HEK293T (cell line): ENCODE data around the gene PPP1R37.

Source experiments
- CTCF ChIA-PET: fragments of 350-600 bp; formaldehyde crosslinking; extraction: SDS; loops from one replicate; lab custom pipeline; 2021; ENCODE audit warnings: antibody characterized with exemption, inconsistent platforms; lab: Yijun Ruan, JAX
- POLR2A ChIA-PET: fragments of 350-600 bp; formaldehyde crosslinking; extraction: SDS; loops from one replicate; lab custom pipeline; 2020; ENCODE audit warnings: antibody characterized with exemption, inconsistent platforms; lab: Yijun Ruan, JAX
- DNase-seq: peaks from one replicate; pipeline ENCODE4 v3.0.0; 2012; ENCODE audit warnings: mixed read lengths; ENCODE audit errors: extremely low spot score
- ARNT ChIP-seq: fragments of 450-650 bp; IDR thresholded peaks from 2 replicates; pipeline ENCODE4 v1.6.1; 2017; ENCODE audit warnings: mild to moderate bottlenecking
- BHLHE40 ChIP-seq: fragments of 450-650 bp; IDR thresholded peaks from 2 replicates; pipeline ENCODE4 v1.6.1; 2016; ENCODE audit warnings: mild to moderate bottlenecking, moderate library complexity, borderline replicate concordance
- CTBP1 ChIP-seq: fragments of 450-650 bp; IDR thresholded peaks from 2 replicates; pipeline ENCODE4 v1.6.1; 2016; ENCODE audit warnings: borderline replicate concordance
- ELF4 ChIP-seq: fragments of 450-650 bp; IDR thresholded peaks from 2 replicates; pipeline ENCODE4 v1.6.1; 2017; ENCODE audit warnings: antibody characterized with exemption
- FOXA1 ChIP-seq: fragments of 450-650 bp; IDR thresholded peaks from 2 replicates; pipeline ENCODE4 v1.6.1; 2016; ENCODE audit warnings: mild to moderate bottlenecking
- FOXK2 ChIP-seq: fragments of 450-650 bp; IDR thresholded peaks from 2 replicates; pipeline ENCODE4 v1.6.1; 2016; ENCODE audit warnings: mild to moderate bottlenecking
- FOXM1 ChIP-seq: fragments of 450-650 bp; IDR thresholded peaks from 2 replicates; pipeline ENCODE4 v1.6.1; 2017; ENCODE audit warnings: mild to moderate bottlenecking, borderline replicate concordance
- HDGF ChIP-seq: fragments of 450-650 bp; IDR thresholded peaks from 2 replicates; pipeline ENCODE4 v1.6.1; 2017; ENCODE audit warnings: antibody characterized with exemption, borderline replicate concordance
- L3MBTL2 ChIP-seq: fragments of 450-650 bp; conservative IDR thresholded peaks from 2 replicates; pipeline ENCODE4 v1.6.1; 2016; ENCODE audit warnings: mild to moderate bottlenecking
- LEF1 ChIP-seq: fragments of 450-650 bp; IDR thresholded peaks from 2 replicates; pipeline ENCODE4 v1.6.1; 2017; ENCODE audit warnings: mild to moderate bottlenecking, borderline replicate concordance
- NFRKB ChIP-seq: fragments of 450-650 bp; IDR thresholded peaks from 2 replicates; pipeline ENCODE4 v1.6.1; 2016; ENCODE audit warnings: mild to moderate bottlenecking, moderate library complexity
- SP1 ChIP-seq: fragments of 450-650 bp; IDR thresholded peaks from 2 replicates; pipeline ENCODE4 v1.6.1; 2017
- SUZ12 ChIP-seq: fragments of 450-650 bp; IDR thresholded peaks from 2 replicates; pipeline ENCODE4 v1.6.1; 2016; ENCODE audit warnings: mild to moderate bottlenecking
- TARDBP ChIP-seq: fragments of 450-650 bp; IDR thresholded peaks from 2 replicates; pipeline ENCODE4 v1.6.1; 2016
- ZNF384 ChIP-seq: fragments of 450-650 bp; IDR thresholded peaks from 2 replicates; pipeline ENCODE4 v1.6.1; 2016
- TF ChIP-seq, protein P1 (sequence below): fragments of 450-650 bp; IDR thresholded peaks from 2 replicates; pipeline ENCODE4 v1.6.1; 2016

Gene PPP1R37

DNA sequence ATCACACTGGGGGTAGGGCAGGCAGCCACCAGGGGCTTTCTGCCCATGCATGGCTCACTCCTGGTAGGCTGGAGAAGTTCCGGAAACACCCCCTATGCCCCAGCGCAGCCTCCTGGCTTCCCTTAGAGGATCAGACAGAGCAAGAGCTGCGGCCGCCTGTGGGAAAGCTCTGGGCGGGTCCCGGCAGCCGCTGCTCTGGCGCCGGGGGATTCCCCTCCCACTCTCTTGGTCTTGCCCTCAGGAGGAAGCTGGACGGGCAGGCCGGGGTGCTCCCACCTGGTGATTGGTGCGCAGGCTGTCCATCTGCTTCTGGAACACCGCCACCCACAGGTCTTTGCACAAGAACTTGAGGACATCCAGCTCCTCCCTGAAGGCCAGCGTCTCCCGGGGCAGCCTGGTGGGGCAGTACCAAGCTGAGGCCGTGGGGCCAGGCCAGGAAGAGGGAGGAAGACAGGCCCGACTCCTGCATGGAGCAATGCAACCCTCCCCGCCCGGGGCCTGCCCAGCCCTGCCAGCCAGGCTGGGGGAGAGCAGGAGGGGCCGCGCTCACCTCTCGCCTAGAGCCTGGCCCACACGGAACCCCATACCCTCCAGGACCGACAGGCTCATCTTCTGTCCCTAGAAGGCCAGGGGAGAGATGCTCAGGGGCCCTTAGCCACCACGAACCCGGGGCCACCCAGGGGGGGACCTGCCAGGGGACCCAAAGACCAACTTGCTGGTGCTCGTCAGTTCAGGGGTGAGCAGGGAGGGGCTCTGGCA is 71.8 kb downstream of the PPP1R37 start:
- no peak for DNase-seq
- ChIA-PET CTCF (interaction anchor here (0.6 kb wide), 1 partner anchor 96 kb away, joined by 3 read pairs; no protein-coding TSS in a partner anchor), POLR2A (interaction anchor here (1.7 kb wide), 1 partner anchor 15 kb away, joined by 8 read pairs; the partner anchor contains the start of gene BLOC1S3)
- TF ChIP-seq BHLHE40, result no peak
- TF ChIP-seq, protein P1, sequence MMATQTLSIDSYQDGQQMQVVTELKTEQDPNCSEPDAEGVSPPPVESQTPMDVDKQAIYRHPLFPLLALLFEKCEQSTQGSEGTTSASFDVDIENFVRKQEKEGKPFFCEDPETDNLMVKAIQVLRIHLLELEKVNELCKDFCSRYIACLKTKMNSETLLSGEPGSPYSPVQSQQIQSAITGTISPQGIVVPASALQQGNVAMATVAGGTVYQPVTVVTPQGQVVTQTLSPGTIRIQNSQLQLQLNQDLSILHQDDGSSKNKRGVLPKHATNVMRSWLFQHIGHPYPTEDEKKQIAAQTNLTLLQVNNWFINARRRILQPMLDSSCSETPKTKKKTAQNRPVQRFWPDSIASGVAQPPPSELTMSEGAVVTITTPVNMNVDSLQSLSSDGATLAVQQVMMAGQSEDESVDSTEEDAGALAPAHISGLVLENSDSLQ, result peak; percentile 22; the same call in 1 of the 2 replicates

DNA sequence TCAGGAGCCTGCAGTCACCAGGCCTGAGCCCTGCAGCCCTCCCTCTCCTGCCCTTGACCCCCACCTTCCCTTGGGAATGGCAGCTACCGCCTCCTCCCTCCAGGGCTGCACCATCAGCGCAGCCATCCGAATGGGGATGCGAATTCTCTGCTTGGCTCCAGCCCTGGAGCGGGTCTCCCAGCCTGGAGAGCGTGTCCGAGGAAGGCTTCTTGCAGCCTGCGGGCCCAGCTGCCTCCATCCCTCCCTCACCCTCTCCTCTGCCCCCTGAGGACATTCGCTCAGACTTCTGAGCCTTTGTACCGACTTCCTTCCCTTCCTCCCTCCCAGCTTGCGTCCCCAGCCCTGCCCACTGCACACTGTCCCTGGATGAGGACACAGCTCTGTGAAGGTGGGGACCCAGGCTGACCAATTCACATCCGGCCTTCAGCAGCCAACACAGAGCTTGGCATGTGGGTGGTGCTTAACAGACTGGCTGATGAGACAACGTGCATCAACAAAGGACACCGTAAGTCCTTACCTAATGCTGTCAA is 73.8 kb downstream of the PPP1R37 start:
- POLR2A ChIA-PET, result interaction anchor here (2.2 kb wide), 1 partner anchor 11 kb away, joined by 8 read pairs; the partner anchor contains the start of genes BLOC1S3 and TRAPPC6A
- no peak for DNase-seq
- TF ChIP-seq, protein P1, result no peak
- no peak for TF ChIP-seq FOXA1
- TF ChIP-seq FOXK2, result no peak
- TF ChIP-seq CTBP1, result no peak
- no peak for TF ChIP-seq FOXM1
- TF ChIP-seq BHLHE40, result no peak
- TF ChIP-seq SUZ12, result no peak
- CTCF ChIA-PET, result no interaction called here

DNA sequence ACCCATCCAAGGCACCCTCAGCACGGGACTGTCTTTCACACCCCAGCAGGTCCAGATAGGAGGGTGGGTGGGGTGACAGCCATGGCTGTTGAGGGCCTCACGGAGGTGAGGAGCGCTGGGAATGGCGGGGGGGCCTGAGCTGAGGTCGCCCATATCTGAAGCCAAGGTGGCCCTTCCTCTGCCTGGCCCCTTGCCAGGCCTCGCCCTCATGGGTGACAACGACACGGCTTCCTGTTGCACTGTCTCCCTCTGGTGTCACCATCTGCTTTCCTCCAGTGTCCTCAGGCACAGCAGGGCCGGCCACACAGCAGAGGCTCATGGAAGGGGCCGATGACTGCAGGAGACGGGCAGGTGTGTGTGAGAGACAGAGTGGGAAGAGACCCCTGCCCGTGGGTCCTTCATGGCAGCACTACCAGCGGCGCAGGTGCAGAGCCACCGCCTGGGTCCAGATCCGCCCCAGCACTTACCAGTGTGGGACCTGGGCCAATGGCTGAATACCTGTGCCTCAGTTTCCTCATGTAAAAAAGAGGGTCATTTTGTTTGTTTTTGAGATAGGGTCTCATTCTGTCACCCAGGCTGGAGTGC is 75.9 kb downstream of the PPP1R37 start:
- ChIA-PET CTCF (no interaction called here), POLR2A (no interaction called here)
- no peak for DNase-seq
- TF ChIP-seq NFRKB (no peak), FOXM1 (no peak), ELF4 (no peak), SUZ12 (no peak), ZNF384 (no peak), FOXK2 (no peak), CTBP1 (no peak), FOXA1 (no peak), LEF1 (no peak), SP1 (no peak), ARNT (no peak), BHLHE40 (no peak), HDGF (no peak), TARDBP (no peak), L3MBTL2 (no peak)
- TF ChIP-seq, protein P1, result no peak

DNA sequence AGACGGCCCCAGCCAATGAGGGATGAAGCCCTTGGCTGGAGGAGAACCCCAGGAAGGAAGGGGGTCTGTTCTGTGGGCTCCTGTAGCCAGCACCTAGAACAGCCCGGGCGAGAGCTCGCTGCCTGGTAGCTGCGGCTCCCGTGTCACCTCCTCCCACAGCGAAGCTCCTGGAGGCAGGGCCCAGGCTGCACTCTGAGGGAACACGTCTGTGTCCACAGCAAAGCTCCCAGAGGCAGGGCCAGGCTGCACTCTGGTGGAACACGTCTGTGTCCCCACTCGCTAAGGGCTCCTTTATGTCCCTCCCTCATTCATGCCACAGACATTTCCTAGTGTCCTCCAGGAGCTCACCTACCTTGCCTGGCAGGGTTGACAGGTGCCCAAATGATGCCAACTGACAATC is 76.6 kb downstream of the PPP1R37 start:
- CTCF ChIA-PET, result no interaction called here
- POLR2A ChIA-PET, result no interaction called here
- TF ChIP-seq L3MBTL2, result no peak
- no peak for TF ChIP-seq ARNT
- no peak for DNase-seq

DNA sequence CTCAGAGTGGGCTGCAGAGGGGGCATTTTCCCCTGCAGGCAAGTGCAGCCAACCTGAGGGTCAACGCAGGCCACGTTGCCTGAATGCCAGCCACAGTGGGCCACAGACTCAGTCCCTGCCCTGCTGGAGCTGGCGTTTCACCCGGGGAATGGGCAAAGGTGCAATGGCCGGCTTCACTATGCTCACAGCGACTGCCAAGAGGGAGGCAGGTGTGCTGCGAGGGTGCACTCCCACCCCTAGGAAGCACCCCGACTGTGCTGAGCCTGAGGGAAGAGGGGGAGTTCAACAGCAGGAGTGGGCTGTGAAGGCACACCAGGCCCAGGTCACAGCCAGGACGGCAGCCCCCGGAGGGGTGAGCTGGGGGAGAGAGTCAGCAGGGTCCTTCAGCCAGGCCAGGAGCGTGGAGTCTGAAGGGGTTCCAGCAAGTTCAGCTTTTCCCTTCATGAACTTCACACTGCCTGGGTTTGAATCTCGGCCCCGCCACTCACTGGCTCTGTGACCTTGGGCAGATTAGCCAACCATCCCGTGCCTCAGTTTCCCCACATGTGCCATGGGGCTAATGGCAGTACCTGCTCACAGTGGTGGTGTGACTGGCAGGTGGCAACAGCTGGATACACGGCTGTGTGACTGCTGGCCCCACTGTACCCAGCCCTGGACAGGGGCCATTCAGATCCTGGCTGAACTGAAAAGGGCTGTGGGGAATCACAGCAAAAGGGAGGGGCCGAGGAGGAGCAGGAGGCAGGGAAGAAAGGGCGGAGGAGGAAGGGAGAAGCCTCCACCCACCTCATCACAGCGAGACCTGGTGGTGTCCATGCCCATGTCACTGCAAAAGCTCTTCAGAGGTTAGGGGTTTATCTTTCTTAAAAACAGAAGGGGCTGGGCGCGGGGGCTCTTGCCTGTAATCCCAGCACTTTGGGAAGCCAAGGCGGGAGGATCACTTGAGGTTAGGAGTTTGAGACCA is 77.4 kb downstream of the PPP1R37 start:
- POLR2A ChIA-PET, result no interaction called here
- DNase-seq, result no peak
- TF ChIP-seq BHLHE40 (no peak), FOXA1 (no peak), L3MBTL2 (no peak), SP1 (no peak), FOXK2 (no peak), ZNF384 (no peak), TARDBP (no peak), HDGF (no peak), ELF4 (no peak), FOXM1 (no peak), ARNT (no peak), LEF1 (no peak)
- TF ChIP-seq, protein P1, result no peak
- CTCF ChIA-PET, result no interaction called here
